ENCODE measurements around the gene MARS1. TPM values are rescaled to one million over a fixed set of nuclear protein-coding genes. Genes with fewer than 3 reads are reported as not detected.
"Not testable (repeated sequence)": the region's sequence is repeated elsewhere in the genome, so short reads cannot be mapped to it uniquely, and the experiment has no call there.

MARS1 gene
- total RNA-seq, 1 donor from 2014 or later = 351 TPM

- Histone ChIP-seq H3K4me2 (ENCODE audit: low read length) (no peak overlapping the region), H3K4me3 (ENCODE audit: insufficient read depth, low read depth, low read length) (no peak overlapping the region), H3K79me2 (ENCODE audit: insufficient read depth, low read length) (peaks cover 3% of the 10 kb centered on the region), H4K20me1 (ENCODE audit: insufficient read depth, low read length) (peaks cover 18% of the 10 kb centered on the region), H3K27me3 (ENCODE audit: insufficient read depth, low read length) (no peaks in the 10 kb centered on the region), H3K9ac (ENCODE audit: low read length) (no peak overlapping the region), H3K9me3 (ENCODE audit: insufficient read depth, low read depth, low read length) (no peaks in the 10 kb centered on the region), H2AFZ (ENCODE audit: low read depth, low read length) (no peak overlapping the region), H3K27ac (ENCODE audit: low read depth, low read length) (no peak overlapping the region), H3K36me3 (ENCODE audit: insufficient read depth, low read length) (peaks cover 49% of the 10 kb centered on the region), H3K4me1 (ENCODE audit: insufficient read depth, low read length) (no peaks in the 10 kb centered on the region)
- no peak for FAIRE-seq
- Mint-ChIP-seq H3K4me3 (ENCODE audit: unreplicated experiment) (no peak overlapping the region), H3K4me1 (ENCODE audit: low read depth, unreplicated experiment) (peaks cover 11% of the 10 kb centered on the region), H3K36me3 (ENCODE audit: low read depth, unreplicated experiment) (peaks cover 47% of the 10 kb centered on the region), H3K9me3 (ENCODE audit: unreplicated experiment) (no peaks in the 10 kb centered on the region), H3K27ac (ENCODE audit: unreplicated experiment) (no peak overlapping the region), H3K27me3 (ENCODE audit: low read depth, unreplicated experiment) (no peaks in the 10 kb centered on the region)
- DNase-seq (ENCODE audit: low read depth) = no peak
- no peak for TF ChIP-seq EZH2 (IDR thresholded peaks at IDR 0.05; ENCODE audit: insufficient read depth, low read length)
- TF ChIP-seq, protein P1, sequence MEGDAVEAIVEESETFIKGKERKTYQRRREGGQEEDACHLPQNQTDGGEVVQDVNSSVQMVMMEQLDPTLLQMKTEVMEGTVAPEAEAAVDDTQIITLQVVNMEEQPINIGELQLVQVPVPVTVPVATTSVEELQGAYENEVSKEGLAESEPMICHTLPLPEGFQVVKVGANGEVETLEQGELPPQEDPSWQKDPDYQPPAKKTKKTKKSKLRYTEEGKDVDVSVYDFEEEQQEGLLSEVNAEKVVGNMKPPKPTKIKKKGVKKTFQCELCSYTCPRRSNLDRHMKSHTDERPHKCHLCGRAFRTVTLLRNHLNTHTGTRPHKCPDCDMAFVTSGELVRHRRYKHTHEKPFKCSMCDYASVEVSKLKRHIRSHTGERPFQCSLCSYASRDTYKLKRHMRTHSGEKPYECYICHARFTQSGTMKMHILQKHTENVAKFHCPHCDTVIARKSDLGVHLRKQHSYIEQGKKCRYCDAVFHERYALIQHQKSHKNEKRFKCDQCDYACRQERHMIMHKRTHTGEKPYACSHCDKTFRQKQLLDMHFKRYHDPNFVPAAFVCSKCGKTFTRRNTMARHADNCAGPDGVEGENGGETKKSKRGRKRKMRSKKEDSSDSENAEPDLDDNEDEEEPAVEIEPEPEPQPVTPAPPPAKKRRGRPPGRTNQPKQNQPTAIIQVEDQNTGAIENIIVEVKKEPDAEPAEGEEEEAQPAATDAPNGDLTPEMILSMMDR (IDR thresholded peaks at IDR 0.05; ENCODE audit: insufficient read depth, low read depth, low read length) = no peak
These were observed 12.3 kb downstream of the MARS1 start for GRCh38 chr12:57500213-57500612.

GRCh38 chr12:57502311-57502969, 14.6 kb downstream of the MARS1 start:
- H3K9ac ChIP-seq (ENCODE audit: low read length); H3K27ac Mint-ChIP-seq (ENCODE audit: unreplicated experiment); H3K79me2 ChIP-seq (ENCODE audit: insufficient read depth, low read length); H3K9me3 Mint-ChIP-seq (ENCODE audit: unreplicated experiment); H3K4me1 ChIP-seq (ENCODE audit: insufficient read depth, low read length); H3K27me3 ChIP-seq (ENCODE audit: insufficient read depth, low read length); H3K4me2 ChIP-seq (ENCODE audit: low read length); H3K4me1 Mint-ChIP-seq (ENCODE audit: low read depth, unreplicated experiment); H3K9me3 ChIP-seq (ENCODE audit: insufficient read depth, low read depth, low read length); H3K4me3 Mint-ChIP-seq (ENCODE audit: unreplicated experiment); DNase-seq (ENCODE audit: low read depth); H3K27ac ChIP-seq (ENCODE audit: low read depth, low read length); H3K27me3 Mint-ChIP-seq (ENCODE audit: low read depth, unreplicated experiment); H3K4me3 ChIP-seq (ENCODE audit: insufficient read depth, low read depth, low read length); FAIRE-seq; H2AFZ ChIP-seq (ENCODE audit: low read depth, low read length): not testable (repeated sequence)
- Histone ChIP-seq H4K20me1 (ENCODE audit: insufficient read depth, low read length) (peaks cover 12% of the 10 kb centered on the region), H3K36me3 (ENCODE audit: insufficient read depth, low read length) (peaks cover 53% of the 10 kb centered on the region)
- H3K36me3 Mint-ChIP-seq (ENCODE audit: low read depth, unreplicated experiment) = peaks cover 44% of the 10 kb centered on the region

DNA sequence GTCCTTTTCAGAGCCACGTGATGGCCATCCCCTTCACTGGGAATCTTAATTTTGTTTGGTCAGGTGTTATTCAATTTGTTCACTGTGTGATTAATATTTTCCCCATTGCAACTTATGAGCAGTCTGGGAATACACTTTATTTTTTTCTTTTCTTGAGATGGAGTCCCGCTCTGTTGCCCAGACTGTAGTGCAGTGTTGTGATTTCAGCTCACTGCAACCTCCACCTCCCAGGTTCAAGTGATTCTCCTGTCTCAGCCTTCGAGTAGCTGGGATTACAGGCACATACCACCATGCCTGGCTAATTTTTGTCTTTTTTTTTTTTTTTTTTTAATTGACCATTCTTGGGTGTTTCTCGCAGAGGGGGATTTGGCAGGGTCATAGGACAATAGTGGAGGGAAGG, 18.7 kb downstream of the MARS1 start:
- H4K20me1 ChIP-seq (ENCODE audit: insufficient read depth, low read length); H3K4me3 Mint-ChIP-seq (ENCODE audit: unreplicated experiment); H3K27ac ChIP-seq (ENCODE audit: low read depth, low read length); H3K4me1 ChIP-seq (ENCODE audit: insufficient read depth, low read length); H3K79me2 ChIP-seq (ENCODE audit: insufficient read depth, low read length); H3K4me1 Mint-ChIP-seq (ENCODE audit: low read depth, unreplicated experiment); H3K27ac Mint-ChIP-seq (ENCODE audit: unreplicated experiment); FAIRE-seq; DNase-seq (ENCODE audit: low read depth); H3K4me2 ChIP-seq (ENCODE audit: low read length); H3K27me3 Mint-ChIP-seq (ENCODE audit: low read depth, unreplicated experiment); H3K4me3 ChIP-seq (ENCODE audit: insufficient read depth, low read depth, low read length); H3K9me3 Mint-ChIP-seq (ENCODE audit: unreplicated experiment); H2AFZ ChIP-seq (ENCODE audit: low read depth, low read length); H3K9me3 ChIP-seq (ENCODE audit: insufficient read depth, low read depth, low read length); H3K9ac ChIP-seq (ENCODE audit: low read length); H3K27me3 ChIP-seq (ENCODE audit: insufficient read depth, low read length): not testable (repeated sequence)
- H3K36me3 ChIP-seq (ENCODE audit: insufficient read depth, low read length) = peaks cover 30% of the 10 kb centered on the region
- peaks cover 32% of the 10 kb centered on the region for H3K36me3 Mint-ChIP-seq (ENCODE audit: low read depth, unreplicated experiment)

DNA sequence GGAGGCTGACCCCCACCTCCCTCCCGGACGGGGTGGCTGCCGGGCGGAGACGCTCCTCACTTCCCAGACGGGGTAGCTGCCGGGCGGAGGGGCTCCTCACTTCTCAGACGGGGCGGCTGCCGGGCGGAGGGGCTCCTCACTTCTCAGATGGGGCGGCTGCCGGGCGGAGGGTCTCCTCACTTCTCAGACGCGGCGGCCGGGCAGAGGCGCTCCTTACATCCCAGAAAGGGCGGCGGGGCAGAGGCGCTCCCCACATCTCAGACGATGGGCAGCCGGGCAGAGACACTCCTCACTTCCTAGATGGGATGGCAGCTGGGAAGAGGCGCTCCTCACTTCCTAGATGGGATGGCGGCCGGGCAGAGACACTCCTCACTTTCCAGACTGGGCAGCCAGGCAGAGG, 19.9 kb downstream of the MARS1 start:
- H3K9me3 ChIP-seq (ENCODE audit: insufficient read depth, low read depth, low read length); H2AFZ ChIP-seq (ENCODE audit: low read depth, low read length); H3K27me3 Mint-ChIP-seq (ENCODE audit: low read depth, unreplicated experiment); H3K4me1 Mint-ChIP-seq (ENCODE audit: low read depth, unreplicated experiment); H3K4me2 ChIP-seq (ENCODE audit: low read length); FAIRE-seq; H3K9ac ChIP-seq (ENCODE audit: low read length); H3K27me3 ChIP-seq (ENCODE audit: insufficient read depth, low read length); H3K4me1 ChIP-seq (ENCODE audit: insufficient read depth, low read length); H3K27ac ChIP-seq (ENCODE audit: low read depth, low read length); H3K9me3 Mint-ChIP-seq (ENCODE audit: unreplicated experiment); H3K27ac Mint-ChIP-seq (ENCODE audit: unreplicated experiment); H3K79me2 ChIP-seq (ENCODE audit: insufficient read depth, low read length); DNase-seq (ENCODE audit: low read depth); H3K4me3 ChIP-seq (ENCODE audit: insufficient read depth, low read depth, low read length); H3K4me3 Mint-ChIP-seq (ENCODE audit: unreplicated experiment): not testable (repeated sequence)
- Histone ChIP-seq H4K20me1 (ENCODE audit: insufficient read depth, low read length) (peaks cover 19% of the 10 kb centered on the region), H3K36me3 (ENCODE audit: insufficient read depth, low read length) (peaks cover 38% of the 10 kb centered on the region)
- peaks cover 36% of the 10 kb centered on the region for H3K36me3 Mint-ChIP-seq (ENCODE audit: low read depth, unreplicated experiment)
